NAMALWA (cell line): ENCODE data around the gene PRM1.

Experiments used
- DNase-seq: peaks from one replicate; pipeline ENCODE4 v3.0.0-alpha.2; 2015; ENCODE audit warnings: low spot score

The PRM1 gene

GRCh38 chr16:11280616-11281522, at the start of gene PRM1:
Gene PRM1 (minus strand): TSS chr16:11281330. CDS start chr16:11281238, 92 bp downstream.
- DNase-seq, result no peak

- DNase-seq, result no peak
Measured at GRCh38 chr16:11330526-11331237, 49.6 kb upstream of the PRM1 start.

GRCh38 chr16:11329891-11330290, 48.8 kb upstream of the PRM1 start:
- DNase-seq, result peak; percentile 66

GRCh38 chr16:11329071-11329491, 48.0 kb upstream of the PRM1 start:
- DNase-seq, result peak; percentile 78

- DNase-seq, result peak; percentile 98
Measured at GRCh38 chr16:11328172-11329070, 47.3 kb upstream of the PRM1 start.

GRCh38 chr16:11327277-11328171, 46.4 kb upstream of the PRM1 start:
- peak; percentile 47 for DNase-seq

- no peak for DNase-seq
Measured at GRCh38 chr16:11326737-11327276, 45.7 kb upstream of the PRM1 start.

GRCh38 chr16:11326084-11326736, 45.1 kb upstream of the PRM1 start:
- no peak for DNase-seq

- peak; percentile 40 for DNase-seq
Measured at GRCh38 chr16:11325404-11326083, 44.4 kb upstream of the PRM1 start.

GRCh38 chr16:11323551-11324336, 42.6 kb upstream of the PRM1 start:
- DNase-seq, result no peak

GRCh38 chr16:11322823-11323222, 41.7 kb upstream of the PRM1 start:
- DNase-seq, result no peak

- no peak for DNase-seq
Measured at GRCh38 chr16:11321662-11322061, 40.5 kb upstream of the PRM1 start.

- DNase-seq, result no peak
Measured at GRCh38 chr16:11320170-11320569, 39.0 kb upstream of the PRM1 start.

GRCh38 chr16:11319529-11320146, 38.5 kb upstream of the PRM1 start:
- peak; percentile 48 for DNase-seq

GRCh38 chr16:11318817-11319216, 37.7 kb upstream of the PRM1 start:
- DNase-seq, result no peak

- no peak for DNase-seq
Measured at GRCh38 chr16:11316331-11317015, 35.3 kb upstream of the PRM1 start.

GRCh38 chr16:11315510-11315909, 34.4 kb upstream of the PRM1 start:
- no peak for DNase-seq
